ENCODE data around the gene ADD3.

DNA sequence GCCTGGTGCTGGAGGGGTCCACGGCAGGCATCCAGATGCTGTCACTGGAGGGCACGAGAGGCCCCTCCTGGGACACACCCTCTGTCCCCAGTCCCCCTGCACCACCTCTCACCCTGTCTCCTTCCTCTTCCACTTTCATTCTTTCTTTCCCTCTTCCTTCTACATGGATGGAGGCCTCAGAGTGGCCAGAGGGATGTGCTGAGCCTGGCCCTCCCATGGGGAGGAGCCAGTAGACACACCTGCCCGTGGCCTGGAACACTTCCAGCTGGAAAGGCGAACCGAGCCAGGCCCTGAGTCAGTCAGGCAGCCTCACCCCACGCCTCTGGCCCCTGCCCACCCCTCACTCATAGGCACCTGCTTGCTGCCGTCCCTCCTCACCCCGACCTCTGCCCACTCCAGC is 143.7 kb downstream of the ADD3 start:
- TF ChIP-seq FOXM1 (IDR thresholded peaks at IDR 0.05; ENCODE audit: borderline replicate concordance) (no peak), BHLHE40 (IDR thresholded peaks at IDR 0.05; ENCODE audit: borderline replicate concordance) (no peak), SP1 (IDR thresholded peaks at IDR 0.05) (no peak), ZNF384 (IDR thresholded peaks at IDR 0.05) (no peak), TARDBP (IDR thresholded peaks at IDR 0.05) (no peak), FOXA1 (IDR thresholded peaks at IDR 0.05) (no peak), ARNT (IDR thresholded peaks at IDR 0.05) (no peak), ELF4 (IDR thresholded peaks at IDR 0.05) (no peak), SUZ12 (IDR thresholded peaks at IDR 0.05) (no peak), L3MBTL2 (conservative IDR thresholded peaks at IDR 0.05) (no peak), NFRKB (IDR thresholded peaks at IDR 0.05) (no peak), FOXK2 (IDR thresholded peaks at IDR 0.05) (no peak), HDGF (IDR thresholded peaks at IDR 0.05; ENCODE audit: borderline replicate concordance) (no peak)
- TF ChIP-seq, protein P1, sequence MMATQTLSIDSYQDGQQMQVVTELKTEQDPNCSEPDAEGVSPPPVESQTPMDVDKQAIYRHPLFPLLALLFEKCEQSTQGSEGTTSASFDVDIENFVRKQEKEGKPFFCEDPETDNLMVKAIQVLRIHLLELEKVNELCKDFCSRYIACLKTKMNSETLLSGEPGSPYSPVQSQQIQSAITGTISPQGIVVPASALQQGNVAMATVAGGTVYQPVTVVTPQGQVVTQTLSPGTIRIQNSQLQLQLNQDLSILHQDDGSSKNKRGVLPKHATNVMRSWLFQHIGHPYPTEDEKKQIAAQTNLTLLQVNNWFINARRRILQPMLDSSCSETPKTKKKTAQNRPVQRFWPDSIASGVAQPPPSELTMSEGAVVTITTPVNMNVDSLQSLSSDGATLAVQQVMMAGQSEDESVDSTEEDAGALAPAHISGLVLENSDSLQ (IDR thresholded peaks at IDR 0.05) = no peak
